ENCODE results near the gene PRDM16. TPM values are rescaled to one million over a fixed set of nuclear protein-coding genes. Genes with fewer than 3 reads are reported as not detected.

Gene PRDM16
- total RNA-seq, 1 donor from 2014 or later: 0.79 TPM

DNA sequence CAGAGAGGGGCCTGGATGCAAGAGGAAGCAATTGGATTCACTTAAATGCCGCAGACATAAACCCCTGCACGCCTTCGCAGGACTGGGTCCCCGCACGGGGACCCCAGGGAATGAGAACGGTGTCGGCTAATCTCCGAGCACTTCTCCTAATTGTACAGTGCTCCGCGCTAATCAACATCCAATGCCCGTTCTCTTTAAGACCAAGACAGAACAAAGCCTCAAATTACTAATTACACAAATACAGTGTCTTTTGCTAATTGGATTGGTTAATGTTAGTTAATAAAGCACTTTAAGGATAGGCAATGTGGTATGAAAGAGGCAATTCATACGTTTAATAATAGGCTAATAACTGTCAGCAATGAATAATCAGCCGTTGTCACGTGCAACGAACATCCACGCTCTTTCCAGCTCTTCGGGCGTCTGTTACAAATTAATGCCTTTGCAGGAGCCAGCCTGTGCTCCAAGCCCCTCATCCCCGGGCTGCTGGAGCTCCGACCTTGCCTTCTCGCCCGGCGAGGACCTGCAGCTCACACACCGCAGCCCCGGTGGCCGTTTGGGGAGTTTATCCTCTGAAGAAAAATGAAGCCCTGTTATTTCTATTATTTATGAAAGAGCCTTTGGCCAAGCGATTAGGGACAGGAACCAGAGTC, 157.8 kb downstream of the PRDM16 start:
- Histone ChIP-seq H3K4me3 (ENCODE audit: low read depth, low read length) (no peak overlapping the region), H3K36me3 (ENCODE audit: control insufficient read depth, insufficient read depth, low read length) (no peaks in the 10 kb centered on the region), H3K27me3 (ENCODE audit: control insufficient read depth, insufficient read depth, low read length) (no peaks in the 10 kb centered on the region)
- FAIRE-seq: no peak
- TF ChIP-seq, protein P1, sequence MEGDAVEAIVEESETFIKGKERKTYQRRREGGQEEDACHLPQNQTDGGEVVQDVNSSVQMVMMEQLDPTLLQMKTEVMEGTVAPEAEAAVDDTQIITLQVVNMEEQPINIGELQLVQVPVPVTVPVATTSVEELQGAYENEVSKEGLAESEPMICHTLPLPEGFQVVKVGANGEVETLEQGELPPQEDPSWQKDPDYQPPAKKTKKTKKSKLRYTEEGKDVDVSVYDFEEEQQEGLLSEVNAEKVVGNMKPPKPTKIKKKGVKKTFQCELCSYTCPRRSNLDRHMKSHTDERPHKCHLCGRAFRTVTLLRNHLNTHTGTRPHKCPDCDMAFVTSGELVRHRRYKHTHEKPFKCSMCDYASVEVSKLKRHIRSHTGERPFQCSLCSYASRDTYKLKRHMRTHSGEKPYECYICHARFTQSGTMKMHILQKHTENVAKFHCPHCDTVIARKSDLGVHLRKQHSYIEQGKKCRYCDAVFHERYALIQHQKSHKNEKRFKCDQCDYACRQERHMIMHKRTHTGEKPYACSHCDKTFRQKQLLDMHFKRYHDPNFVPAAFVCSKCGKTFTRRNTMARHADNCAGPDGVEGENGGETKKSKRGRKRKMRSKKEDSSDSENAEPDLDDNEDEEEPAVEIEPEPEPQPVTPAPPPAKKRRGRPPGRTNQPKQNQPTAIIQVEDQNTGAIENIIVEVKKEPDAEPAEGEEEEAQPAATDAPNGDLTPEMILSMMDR (IDR thresholded peaks at IDR 0.05; ENCODE audit: insufficient read depth, low read length, severe bottlenecking): no peak
- DNase-seq (ENCODE audit: low read depth): no peak

DNA sequence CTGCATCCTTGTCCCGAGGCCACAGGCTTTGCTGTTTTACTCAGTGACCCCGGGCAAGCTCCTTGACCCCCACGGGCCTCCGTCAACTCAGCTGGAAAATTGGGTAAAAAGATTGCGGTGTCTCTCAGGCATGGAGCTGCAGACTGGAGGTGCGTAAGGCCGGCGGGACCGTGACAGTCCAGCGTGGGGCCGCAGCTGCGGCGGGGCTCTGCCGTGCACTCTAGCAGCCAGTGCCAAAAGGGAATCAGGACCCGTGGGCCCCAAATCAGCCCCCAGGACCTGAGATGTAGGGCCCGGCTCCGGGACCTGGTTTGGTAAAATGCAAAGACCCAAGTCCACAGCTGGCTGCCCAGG, 158.3 kb downstream of the PRDM16 start:
- Histone ChIP-seq H3K27me3 (ENCODE audit: control insufficient read depth, insufficient read depth, low read length) (no peaks in the 10 kb centered on the region), H3K36me3 (ENCODE audit: control insufficient read depth, insufficient read depth, low read length) (no peaks in the 10 kb centered on the region), H3K4me3 (ENCODE audit: low read depth, low read length) (no peak overlapping the region)
- DNase-seq (ENCODE audit: low read depth) (no peak), FAIRE-seq (no peak)
- TF ChIP-seq, protein P1 (IDR thresholded peaks at IDR 0.05; ENCODE audit: insufficient read depth, low read length, severe bottlenecking): no peak

DNA sequence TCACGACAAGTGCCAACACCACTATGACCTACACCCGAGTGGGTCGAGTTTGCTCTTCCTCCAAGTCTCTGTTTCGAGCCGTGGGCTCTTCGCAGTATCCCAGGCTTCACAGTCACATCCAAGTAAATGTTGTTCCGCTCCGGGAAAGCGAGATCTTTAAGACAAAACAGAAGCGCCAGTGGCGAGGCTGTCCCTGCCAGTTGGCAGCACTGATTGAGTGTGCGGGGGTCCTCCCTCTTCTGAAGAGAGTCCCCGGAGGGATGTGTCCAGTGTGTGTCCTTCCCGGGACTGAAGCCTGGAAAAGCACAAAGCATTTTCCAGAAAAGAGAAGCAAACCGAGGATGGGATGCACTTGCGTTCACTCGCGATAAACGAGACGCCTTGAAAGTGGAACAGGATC, 158.9 kb downstream of the PRDM16 start:
- TF ChIP-seq, protein P1 (IDR thresholded peaks at IDR 0.05; ENCODE audit: insufficient read depth, low read length, severe bottlenecking): no peak
- FAIRE-seq: no peak
- H3K4me3 ChIP-seq (ENCODE audit: low read depth, low read length): no peak overlapping the region
- no peak for DNase-seq (ENCODE audit: low read depth)
- H3K36me3 ChIP-seq (ENCODE audit: control insufficient read depth, insufficient read depth, low read length): no peaks in the 10 kb centered on the region
- no peaks in the 10 kb centered on the region for H3K27me3 ChIP-seq (ENCODE audit: control insufficient read depth, insufficient read depth, low read length)

DNA sequence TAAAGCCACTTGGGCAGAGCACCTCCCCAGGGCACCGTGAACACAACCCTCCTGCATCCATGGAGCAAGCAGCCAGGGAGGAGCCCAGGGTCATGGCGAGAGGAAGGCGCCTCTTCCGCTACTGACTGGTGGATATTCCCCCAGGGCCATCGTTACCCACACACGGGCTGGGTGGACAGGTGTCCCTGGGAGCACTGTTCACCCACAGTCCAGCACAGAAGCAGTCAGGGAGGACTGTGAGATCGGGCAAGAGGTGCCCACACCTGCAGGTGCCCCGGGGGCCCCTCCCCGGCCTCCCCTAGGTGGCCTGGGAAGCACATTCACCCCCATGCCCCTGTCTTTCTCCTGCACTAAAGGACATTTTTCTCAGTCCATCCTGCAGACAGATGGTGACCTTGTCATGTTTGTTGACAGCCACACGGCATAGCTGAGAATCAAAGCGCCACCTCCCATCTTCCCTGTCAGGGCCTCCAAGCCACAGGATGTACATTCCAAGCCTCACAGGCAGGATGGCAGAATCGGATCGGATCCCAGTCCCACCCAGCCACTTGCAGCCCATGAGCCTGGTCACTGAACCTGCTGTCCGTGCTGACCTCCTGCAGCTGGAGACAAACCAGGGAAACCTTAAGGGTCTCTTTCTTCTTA, 160.2 kb downstream of the PRDM16 start:
- no peaks in the 10 kb centered on the region for H3K36me3 ChIP-seq (ENCODE audit: control insufficient read depth, insufficient read depth, low read length)
- no peaks in the 10 kb centered on the region for H3K27me3 ChIP-seq (ENCODE audit: control insufficient read depth, insufficient read depth, low read length)
- TF ChIP-seq, protein P1 (IDR thresholded peaks at IDR 0.05; ENCODE audit: insufficient read depth, low read length, severe bottlenecking): no peak
- no peak for DNase-seq (ENCODE audit: low read depth)
- no peak overlapping the region for H3K4me3 ChIP-seq (ENCODE audit: low read depth, low read length)
- FAIRE-seq: no peak

DNA sequence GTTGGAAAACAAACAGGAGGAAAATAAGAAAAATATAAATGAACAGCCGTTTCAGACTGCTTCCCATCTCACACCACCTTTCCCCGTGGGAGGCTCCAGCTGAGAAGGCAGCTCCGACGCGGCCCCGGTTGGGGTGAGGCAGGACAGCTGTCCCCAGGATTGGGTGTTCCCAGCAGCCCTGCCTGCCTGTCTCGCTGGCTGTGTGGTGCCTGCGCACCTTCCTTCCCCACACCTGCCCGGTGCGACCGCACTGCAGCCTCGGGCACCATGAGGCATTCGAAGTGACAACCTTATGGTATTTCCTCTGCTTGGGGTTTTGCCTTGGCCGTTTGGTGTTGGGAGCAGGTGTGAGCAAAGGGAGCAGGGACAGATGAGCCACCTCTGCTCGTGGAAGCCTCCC, 161.6 kb downstream of the PRDM16 start:
- TF ChIP-seq, protein P1 (IDR thresholded peaks at IDR 0.05; ENCODE audit: insufficient read depth, low read length, severe bottlenecking): no peak
- no peak for DNase-seq (ENCODE audit: low read depth)
- H3K36me3 ChIP-seq (ENCODE audit: control insufficient read depth, insufficient read depth, low read length): no peaks in the 10 kb centered on the region
- no peak overlapping the region for H3K4me3 ChIP-seq (ENCODE audit: low read depth, low read length)
- no peaks in the 10 kb centered on the region for H3K27me3 ChIP-seq (ENCODE audit: control insufficient read depth, insufficient read depth, low read length)
- FAIRE-seq: no peak

DNA sequence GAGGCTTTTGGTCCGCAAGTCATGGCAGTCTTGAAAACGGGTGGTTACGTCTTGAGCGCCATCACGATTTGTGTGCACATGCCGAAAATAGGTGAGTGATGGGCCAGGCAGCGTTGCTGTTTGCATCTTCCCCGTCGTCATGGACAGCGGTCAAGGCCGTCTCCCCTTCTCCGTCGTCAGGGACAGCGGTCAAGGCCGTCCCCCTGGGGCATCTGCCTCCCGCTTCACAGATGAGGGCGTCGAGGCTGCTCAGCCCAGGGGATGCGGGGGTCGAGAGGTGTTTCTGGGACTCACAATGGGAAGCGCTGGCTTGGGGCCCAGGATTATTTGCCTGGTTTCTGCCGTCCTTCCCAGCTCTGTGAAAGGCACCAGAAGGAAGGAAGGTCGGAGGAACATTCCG, 162.2 kb downstream of the PRDM16 start:
- H3K4me3 ChIP-seq (ENCODE audit: low read depth, low read length): no peak overlapping the region
- DNase-seq (ENCODE audit: low read depth) (no peak), FAIRE-seq (no peak)
- TF ChIP-seq, protein P1 (IDR thresholded peaks at IDR 0.05; ENCODE audit: insufficient read depth, low read length, severe bottlenecking): no peak
- no peaks in the 10 kb centered on the region for H3K36me3 ChIP-seq (ENCODE audit: control insufficient read depth, insufficient read depth, low read length)
- no peaks in the 10 kb centered on the region for H3K27me3 ChIP-seq (ENCODE audit: control insufficient read depth, insufficient read depth, low read length)

Measured in bronchial epithelial cell (primary cell).